HepG2 (cell line): ENCODE measurements around the gene SMIM34. TPM values are rescaled to one million over a fixed set of nuclear protein-coding genes. Genes with fewer than 3 reads are reported as not detected.

Source experiments
- ATF5 ChIP-seq: sonication (generic); formaldehyde crosslinking; IDR thresholded peaks from 2 replicates; pipeline ENCODE4 v1.4.0; 2020; ENCODE audit warnings: mild to moderate bottlenecking, low read depth, missing genetic modification reagents
- ATF7 ChIP-seq, 2 experiments: fragments of 450-650 bp in 1 of 2; sonication (generic) in 1 of 2; formaldehyde crosslinking in 1 of 2; IDR thresholded peaks; 2 replicates each; pipeline versions ENCODE4 v1.4.0 to v1.6.1; 2016 to 2020; ENCODE audit warnings: antibody characterized with exemption in 1 of 2, mild to moderate bottlenecking in 1 of 2, missing genetic modification reagents in 1 of 2
- GRHL1 ChIP-seq: sonication (generic); formaldehyde crosslinking; conservative IDR thresholded peaks from 2 replicates; pipeline ENCODE4 v1.8.0; 2022; ENCODE audit warnings: missing genetic modification reagents
- HINFP ChIP-seq: sonication (generic); formaldehyde crosslinking; IDR thresholded peaks from 2 replicates; pipeline ENCODE4 v1.4.0; 2020; ENCODE audit warnings: low read depth, mild to moderate bottlenecking, missing genetic modification reagents
- HNF4G ChIP-seq, 2 experiments: sonication (generic) in 1 of 2; formaldehyde crosslinking in 1 of 2; IDR thresholded peaks; 2 replicates each; pipeline versions ENCODE4 v1.4.0 to v1.6.1; 2011 to 2020; ENCODE audit warnings: borderline replicate concordance in 2 of 2, low read depth in 2 of 2, mild to moderate bottlenecking in 2 of 2, low read length in 1 of 2, missing genetic modification reagents in 1 of 2, moderate library complexity in 1 of 2
- LCORL ChIP-seq, 2 experiments: fragments of 450-650 bp in 1 of 2; sonication (generic) in 1 of 2; formaldehyde crosslinking in 1 of 2; IDR thresholded peaks; 2 replicates each; pipeline versions ENCODE4 v1.5.0 to v1.6.1; 2017 to 2020; ENCODE audit warnings: antibody characterized with exemption in 1 of 2, missing genetic modification reagents in 1 of 2
- MEF2D ChIP-seq: sonication (generic); formaldehyde crosslinking; IDR thresholded peaks from 2 replicates; pipeline ENCODE4 v1.5.1; 2020; ENCODE audit warnings: mild to moderate bottlenecking, missing genetic modification reagents
- NPAS2 ChIP-seq: sonication (generic); formaldehyde crosslinking; IDR thresholded peaks from 2 replicates; pipeline ENCODE4 v1.8.0; 2022; ENCODE audit warnings: mild to moderate bottlenecking, missing genetic modification reagents, borderline replicate concordance
- POGZ ChIP-seq: sonication (generic); formaldehyde crosslinking; IDR thresholded peaks from 2 replicates; pipeline ENCODE4 v1.4.0; 2020; ENCODE audit warnings: mild to moderate bottlenecking, missing genetic modification reagents
- REPIN1 ChIP-seq: sonication (generic); formaldehyde crosslinking; IDR thresholded peaks from 2 replicates; pipeline ENCODE4 v1.8.0; 2022; ENCODE audit warnings: missing genetic modification reagents, low read depth, mild to moderate bottlenecking, borderline replicate concordance
- RFX1 ChIP-seq: fragments of 450-650 bp; IDR thresholded peaks from 2 replicates; pipeline ENCODE4 v1.6.1; 2017
- SIX4 ChIP-seq: sonication (generic); formaldehyde crosslinking; IDR thresholded peaks from 2 replicates; pipeline ENCODE4 v1.4.0; 2020; ENCODE audit warnings: missing genetic modification reagents
- TBP ChIP-seq: sonication (generic); formaldehyde crosslinking; IDR thresholded peaks from 2 replicates; pipeline ENCODE4 v1.5.0; 2020; ENCODE audit warnings: missing genetic modification reagents
- ZMYM2 ChIP-seq: sonication (generic); formaldehyde crosslinking; IDR thresholded peaks from 2 replicates; pipeline ENCODE4 v1.8.0; 2022; ENCODE audit warnings: mild to moderate bottlenecking, missing genetic modification reagents
- ZNF230 ChIP-seq: sonication (generic); formaldehyde crosslinking; IDR thresholded peaks from 2 replicates; pipeline ENCODE4 v1.4.0; 2020; ENCODE audit warnings: mild to moderate bottlenecking, missing genetic modification reagents
- ZNF850 ChIP-seq: sonication (generic); formaldehyde crosslinking; conservative IDR thresholded peaks from 2 replicates; pipeline ENCODE4 v1.9.0; 2021; ENCODE audit warnings: mild to moderate bottlenecking, missing genetic modification reagents
- polyA plus RNA-seq, 8 experiments: library from polyadenylated mRNA; depleted of rRNA in 3 of 8; stranded (reverse) in 7 of 8; unstranded in 1 of 8; fragments of >200 nt; fragmentation: Illumina TruSeq in 4 of 8; extraction: Trizol in 4 of 8; gene quantifications; 2 replicates each; pipeline versions ENCODE4 v1.2.1 to v1.2.3, GENCODE V29; 2011 to 2016; ENCODE audit warnings: low read depth in 4 of 8, missing spikeins in 1 of 8, mixed read lengths in 1 of 8; ENCODE audit not compliant: insufficient read depth in 1 of 8
- total RNA-seq, 5 experiments: library from RNA; depleted of rRNA; stranded (reverse); fragments of >200 nt; fragmentation: Illumina TruSeq; extraction: Trizol; gene quantifications; 2 replicates each; pipeline ENCODE4 v1.2.3, GENCODE V29; 2016; ENCODE audit warnings: low read depth in 1 of 5
- TF ChIP-seq, protein P1 (sequence below): IDR thresholded peaks from 2 replicates; pipeline ENCODE4 v1.6.1; 2016; ENCODE audit warnings: mild to moderate bottlenecking
- TF ChIP-seq, protein P2 (sequence below): sonication (generic); formaldehyde crosslinking; IDR thresholded peaks from 2 replicates; pipeline ENCODE4 v1.4.0; 2020; ENCODE audit warnings: missing genetic modification reagents

SMIM34 gene
- total and polyA plus RNA-seq, 2 of the 13 experiments (the other 11 are each of a cell fraction or from before 2014, with no cell fraction given), result not detected

DNA sequence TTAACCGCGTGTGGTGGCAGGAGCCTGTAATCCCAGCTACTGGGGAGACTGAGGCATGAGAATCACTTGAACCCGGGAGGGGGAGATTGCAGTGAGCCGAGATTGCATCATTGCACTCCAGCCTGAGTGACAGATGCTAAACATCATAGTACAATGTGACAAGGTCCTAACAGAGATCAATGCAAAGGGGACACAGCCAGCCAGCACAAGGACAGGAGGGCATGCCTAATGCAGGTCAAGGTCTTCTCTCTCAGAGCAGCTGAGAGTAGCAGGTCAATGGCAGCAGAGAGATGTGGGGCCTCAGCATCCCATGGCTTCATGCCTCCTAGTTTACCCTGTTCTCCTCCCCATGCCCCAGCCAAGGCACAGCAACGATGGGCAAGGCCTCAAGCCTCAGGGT lies 51.4 kb downstream of the SMIM34 start (continued):
- TF ChIP-seq POGZ (CRISPR knock-in tag), result peak; percentile 85
- no peak for TF ChIP-seq NPAS2 (CRISPR knock-in tag)
- TF ChIP-seq, protein P1, sequence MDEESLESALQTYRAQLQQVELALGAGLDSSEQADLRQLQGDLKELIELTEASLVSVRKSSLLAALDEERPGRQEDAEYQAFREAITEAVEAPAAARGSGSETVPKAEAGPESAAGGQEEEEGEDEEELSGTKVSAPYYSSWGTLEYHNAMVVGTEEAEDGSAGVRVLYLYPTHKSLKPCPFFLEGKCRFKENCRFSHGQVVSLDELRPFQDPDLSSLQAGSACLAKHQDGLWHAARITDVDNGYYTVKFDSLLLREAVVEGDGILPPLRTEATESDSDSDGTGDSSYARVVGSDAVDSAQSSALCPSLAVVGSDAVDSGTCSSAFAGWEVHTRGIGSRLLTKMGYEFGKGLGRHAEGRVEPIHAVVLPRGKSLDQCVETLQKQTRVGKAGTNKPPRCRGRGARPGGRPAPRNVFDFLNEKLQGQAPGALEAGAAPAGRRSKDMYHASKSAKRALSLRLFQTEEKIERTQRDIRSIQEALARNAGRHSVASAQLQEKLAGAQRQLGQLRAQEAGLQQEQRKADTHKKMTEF (CRISPR knock-in tag), result peak; percentile 69; the same call in 1 of the 2 replicates
- TF ChIP-seq ZNF230 (CRISPR knock-in tag), result 0 out of 2 replicates have a peak, but pooled peaks have one; percentile 37
- peak; percentile 91 for TF ChIP-seq ZMYM2 (CRISPR knock-in tag)
- no peak for TF ChIP-seq ZNF850 (CRISPR knock-in tag)
- peak; percentile 60; the same call in 1 of the 2 replicates for TF ChIP-seq MEF2D (CRISPR knock-in tag)
- peak; percentile 85 for TF ChIP-seq HNF4G (IDR thresholded peaks at IDR 0.05; ENCODE audit: borderline replicate concordance, low read depth, low read length)
- peak; percentile 89 for TF ChIP-seq HNF4G (CRISPR knock-in tag; IDR thresholded peaks at IDR 0.05; ENCODE audit: borderline replicate concordance, low read depth)
- 0 out of 2 replicates have a peak, but pooled peaks have one; percentile 35 for TF ChIP-seq HINFP (CRISPR knock-in tag)
- 0 out of 2 replicates have a peak, but pooled peaks have one; percentile 23 for TF ChIP-seq SIX4
- no peak for TF ChIP-seq RFX1
- TF ChIP-seq LCORL (IDR thresholded peaks at IDR 0.05), result no peak
- TF ChIP-seq LCORL (CRISPR knock-in tag; IDR thresholded peaks at IDR 0.05), result peak; percentile 83
- TF ChIP-seq, protein P2, sequence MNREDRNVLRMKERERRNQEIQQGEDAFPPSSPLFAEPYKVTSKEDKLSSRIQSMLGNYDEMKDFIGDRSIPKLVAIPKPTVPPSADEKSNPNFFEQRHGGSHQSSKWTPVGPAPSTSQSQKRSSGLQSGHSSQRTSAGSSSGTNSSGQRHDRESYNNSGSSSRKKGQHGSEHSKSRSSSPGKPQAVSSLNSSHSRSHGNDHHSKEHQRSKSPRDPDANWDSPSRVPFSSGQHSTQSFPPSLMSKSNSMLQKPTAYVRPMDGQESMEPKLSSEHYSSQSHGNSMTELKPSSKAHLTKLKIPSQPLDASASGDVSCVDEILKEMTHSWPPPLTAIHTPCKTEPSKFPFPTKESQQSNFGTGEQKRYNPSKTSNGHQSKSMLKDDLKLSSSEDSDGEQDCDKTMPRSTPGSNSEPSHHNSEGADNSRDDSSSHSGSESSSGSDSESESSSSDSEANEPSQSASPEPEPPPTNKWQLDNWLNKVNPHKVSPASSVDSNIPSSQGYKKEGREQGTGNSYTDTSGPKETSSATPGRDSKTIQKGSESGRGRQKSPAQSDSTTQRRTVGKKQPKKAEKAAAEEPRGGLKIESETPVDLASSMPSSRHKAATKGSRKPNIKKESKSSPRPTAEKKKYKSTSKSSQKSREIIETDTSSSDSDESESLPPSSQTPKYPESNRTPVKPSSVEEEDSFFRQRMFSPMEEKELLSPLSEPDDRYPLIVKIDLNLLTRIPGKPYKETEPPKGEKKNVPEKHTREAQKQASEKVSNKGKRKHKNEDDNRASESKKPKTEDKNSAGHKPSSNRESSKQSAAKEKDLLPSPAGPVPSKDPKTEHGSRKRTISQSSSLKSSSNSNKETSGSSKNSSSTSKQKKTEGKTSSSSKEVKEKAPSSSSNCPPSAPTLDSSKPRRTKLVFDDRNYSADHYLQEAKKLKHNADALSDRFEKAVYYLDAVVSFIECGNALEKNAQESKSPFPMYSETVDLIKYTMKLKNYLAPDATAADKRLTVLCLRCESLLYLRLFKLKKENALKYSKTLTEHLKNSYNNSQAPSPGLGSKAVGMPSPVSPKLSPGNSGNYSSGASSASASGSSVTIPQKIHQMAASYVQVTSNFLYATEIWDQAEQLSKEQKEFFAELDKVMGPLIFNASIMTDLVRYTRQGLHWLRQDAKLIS (CRISPR knock-in tag), result no peak
- no peak for TF ChIP-seq GRHL1 (CRISPR knock-in tag)
- TF ChIP-seq TBP (CRISPR knock-in tag), result no peak
- peak; percentile 82 for TF ChIP-seq ATF7 (IDR thresholded peaks at IDR 0.05)
- peak; percentile 85; the same call in 1 of the 2 replicates for TF ChIP-seq ATF7 (CRISPR knock-in tag; IDR thresholded peaks at IDR 0.05)
- TF ChIP-seq ATF5 (CRISPR knock-in tag), result 0 out of 2 replicates have a peak, but pooled peaks have one; percentile 37
- TF ChIP-seq REPIN1 (CRISPR knock-in tag), result peak; percentile 36; the same call in 1 of the 2 replicates
